GM12878 (cell line): ENCODE data around the gene BPIFB4. TPM values are rescaled to one million over a fixed set of nuclear protein-coding genes. Genes with fewer than 3 reads are reported as not detected.

Experiments used
- ATAC-seq: fragments of 200-7000 bp; cut with Tn5 transposase; 3 replicates; pipeline ENCODE4 v1.9.1; 2020; ENCODE audit warnings: mild to moderate bottlenecking, moderate library complexity
- BruUV-seq: library from RNA; stranded (reverse); fragments of 400-500 nt; replicated peaks from 2 replicates; lab custom pipeline; 2021; lab: Mats Ljungman, UMichigan
- CTCF ChIA-PET: fragments of 300-600 bp; sonication (Branson Sonifier 250); formaldehyde crosslinking; extraction: SDS; loops from one replicate; lab custom pipeline; 2021; ENCODE audit warnings: inconsistent platforms; lab: Yijun Ruan, JAX
- POLR2A ChIA-PET: fragments of 350-600 bp; formaldehyde crosslinking; extraction: SDS; loops from one replicate; lab custom pipeline; 2021; ENCODE audit warnings: inconsistent platforms; lab: Charles Lee
- RAD21 ChIA-PET: fragments of 300-600 bp; sonication (Branson Sonifier 250); formaldehyde crosslinking; loops from one replicate; lab custom pipeline; 2023; ENCODE audit warnings: antibody characterized with exemption; ENCODE audit not compliant: unreplicated experiment; lab: Charles Lee
- SMC1A ChIA-PET: fragments of 300-600 bp; sonication (Branson Sonifier 250); formaldehyde crosslinking; loops from one replicate; lab custom pipeline; 2023; ENCODE audit not compliant: unreplicated experiment, uncharacterized antibody; lab: Charles Lee
- DNase-seq: peaks from one replicate; pipeline ENCODE4 v3.0.0-alpha.2; 2011; ENCODE audit warnings: low read depth, low spot score
- FAIRE-seq: peaks from 3 replicates; lab custom pipeline; 2011; peaks lifted over from hg19 to GRCh38; lab: Jason Lieb, UNC
- H2AFZ ChIP-seq: 2 replicates; pipeline ENCODE4 v1.6.0; 2011; ENCODE audit warnings: low read depth, low read length, control low read depth; ENCODE audit not compliant: control insufficient read depth
- H3K27ac ChIP-seq: 2 replicates; pipeline ENCODE4 v1.5.1; 2011; ENCODE audit warnings: control low read depth; ENCODE audit not compliant: control insufficient read depth, insufficient read depth
- H3K27me3 ChIP-seq, 2 experiments: replicated peaks in 1 of 2; 2 replicates each; pipeline versions ENCODE4 v1.6.0 to v1.6.1; 2011; ENCODE audit warnings: low read length in 1 of 2; ENCODE audit not compliant: control insufficient read depth in 2 of 2, insufficient read depth in 2 of 2
- H3K36me3 ChIP-seq, 2 experiments: 2 replicates each; pipeline ENCODE4 v1.5.1; 2011; ENCODE audit warnings: low read length in 1 of 2; ENCODE audit not compliant: control insufficient read depth in 2 of 2, insufficient read depth in 2 of 2
- H3K4me1 ChIP-seq: 2 replicates; pipeline ENCODE4 v1.6.1; 2011; ENCODE audit warnings: mild to moderate bottlenecking, low read length, moderate library complexity, mixed read lengths; ENCODE audit not compliant: control insufficient read depth, insufficient read depth
- H3K4me2 ChIP-seq: 2 replicates; pipeline ENCODE4 v1.6.0; 2011; ENCODE audit warnings: control low read depth; ENCODE audit not compliant: control insufficient read depth, insufficient read depth
- H3K4me3 ChIP-seq: fragments of 200-600 bp; sonication (generic); 2 replicates; pipeline ENCODE4 v1.5.1; 2016
- H3K79me2 ChIP-seq: 2 replicates; pipeline ENCODE4 v1.6.0; 2011; ENCODE audit warnings: low read length; ENCODE audit not compliant: control insufficient read depth, insufficient read depth
- H3K9ac ChIP-seq: 2 replicates; pipeline ENCODE4 v1.8.0; 2011; ENCODE audit warnings: low read length, control low read depth, mixed read lengths; ENCODE audit not compliant: control insufficient read depth, insufficient read depth
- H3K9me3 ChIP-seq: replicated peaks from 3 replicates; pipeline ENCODE4 v1.5.1; 2011; ENCODE audit warnings: mild to moderate bottlenecking, low read length; ENCODE audit not compliant: control insufficient read depth, insufficient read depth
- H4K20me1 ChIP-seq: 2 replicates; pipeline ENCODE4 v1.6.0; 2011; ENCODE audit not compliant: control insufficient read depth, insufficient read depth
- BHLHE40 ChIP-seq, 2 experiments: fragments of 450-650 bp in 1 of 2; IDR thresholded peaks; 2 replicates each; pipeline ENCODE4 v1.6.1; 2011 to 2017; ENCODE audit warnings: low read depth in 2 of 2, borderline replicate concordance in 1 of 2, improper control_type of control experiment in 1 of 2, low read length in 1 of 2, mild to moderate bottlenecking in 1 of 2
- CREB1 ChIP-seq: IDR thresholded peaks from 2 replicates; pipeline ENCODE4 v1.6.1; 2012; ENCODE audit warnings: low read depth, mild to moderate bottlenecking, inconsistent platforms
- CREM ChIP-seq: IDR thresholded peaks from 2 replicates; pipeline ENCODE4 v1.6.1; 2014; ENCODE audit warnings: antibody characterized with exemption, low read depth
- ETV6 ChIP-seq, 2 experiments: fragments of 450-650 bp in 1 of 2; IDR thresholded peaks in 1 of 2; conservative IDR thresholded peaks in 1 of 2; 2 replicates each; pipeline ENCODE4 v1.6.1; 2014; ENCODE audit warnings: antibody characterized with exemption in 1 of 2, borderline replicate concordance in 1 of 2, low read depth in 1 of 2, mild to moderate bottlenecking in 1 of 2, moderate library complexity in 1 of 2
- RCOR1 ChIP-seq: conservative IDR thresholded peaks from 2 replicates; pipeline ENCODE4 v1.6.1; 2012; ENCODE audit warnings: low read depth, low read length, improper control_type of control experiment
- RELB ChIP-seq: fragments of 450-650 bp; IDR thresholded peaks from 2 replicates; pipeline ENCODE4 v1.6.1; 2017; ENCODE audit warnings: low read depth, mild to moderate bottlenecking, moderate library complexity
- RFX5 ChIP-seq: IDR thresholded peaks from 2 replicates; pipeline ENCODE4 v1.6.1; 2011; ENCODE audit warnings: low read depth, low read length, improper control_type of control experiment
- ZBED1 ChIP-seq: IDR thresholded peaks from 2 replicates; pipeline ENCODE4 v1.6.1; 2016; ENCODE audit warnings: borderline replicate concordance
- WGBS: methylation state at CpG from one replicate; pipeline ENCODE4 v1.1.6; 2016; ENCODE audit warnings: low lambda C conversion rate; ENCODE audit not compliant: insufficient replicate concordance, insufficient coverage; ENCODE audit errors: missing lambda C conversion rate; 5-methylcytosine and 5-hydroxymethylcytosine counted together
- in situ Hi-C: fragments of 300-500 bp; cut with MboI; formaldehyde crosslinking; loops from 9 replicates; pipeline ENCODE4 v1.14.3; 2018; ENCODE audit warnings: mixed read lengths
- intact Hi-C: fragments of 100-400 bp; cut with micrococcal nuclease; formaldehyde crosslinking; loops from one replicate; pipeline ENCODE4 v1.14.2; 2022; ENCODE audit not compliant: unreplicated experiment
- polyA plus RNA-seq, 11 experiments: library from polyadenylated mRNA; depleted of rRNA in 4 of 11; unstranded in 6 of 11; stranded (reverse) in 5 of 11; fragments of >200 nt; fragmentation: Nextera tagmentation in 4 of 11; fragmentation: Illumina TruSeq in 1 of 11; extraction: Ambion mirVana in 4 of 11; extraction: Trizol in 1 of 11; gene quantifications; 1 replicate in 1 of 11; 2 replicates in 10 of 11; pipeline versions ENCODE4 v1.2.1 to v1.2.3, GENCODE V29; 2011 to 2016; ENCODE audit warnings: inconsistent platforms in 2 of 11, missing spikeins in 2 of 11, low read depth in 1 of 11
- total RNA-seq, 4 experiments: library from RNA; depleted of rRNA in 3 of 4; stranded (reverse); fragments of >200 nt in 3 of 4; fragmentation: Illumina TruSeq in 1 of 4; extraction: Trizol in 1 of 4; gene quantifications; 2 replicates each; pipeline versions ENCODE4 v1.2.1 to v1.2.3, GENCODE V29; 2013 to 2021

The BPIFB4 gene
- total and polyA plus RNA-seq, 10 of the 15 experiments (the other 5 are each of a cell fraction or from before 2014, with no cell fraction given) = 0.12 TPM; not detected in 9

- TF ChIP-seq RCOR1 (no peak), RELB (no peak), CREM (no peak), CREB1 (no peak)
Measured at GRCh38 chr20:33059741-33060390, 19.6 kb upstream of the BPIFB4 start (continued).

DNA sequence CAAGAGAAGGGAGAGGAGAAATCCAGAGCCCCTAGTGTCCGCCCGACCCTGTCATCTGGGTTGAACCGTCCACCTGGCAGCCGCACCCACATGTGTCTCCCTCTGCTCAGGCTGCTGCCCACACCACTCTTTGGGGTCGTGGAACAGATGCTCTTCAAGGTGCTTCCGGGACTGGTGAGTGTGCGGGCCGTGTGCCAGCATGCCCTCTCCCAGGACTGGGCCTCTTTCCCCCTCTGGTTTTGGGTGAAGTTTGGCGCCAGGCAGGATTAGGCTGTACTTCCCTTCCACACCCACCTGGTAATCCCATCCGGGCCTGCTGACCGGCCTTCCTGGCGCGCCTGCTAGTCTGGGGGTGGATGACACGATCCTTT lies 17.8 kb upstream of the BPIFB4 start:
- ChIA-PET SMC1A (no interaction called here), RAD21 (no interaction called here), CTCF (no interaction called here), POLR2A (no interaction called here)
- in situ Hi-C loops = no loop called here
- Histone ChIP-seq H3K36me3 (no peaks in the 10 kb centered on the region), H3K79me2 (no peaks in the 10 kb centered on the region), H2AFZ (no peak overlapping the region)
- FAIRE-seq = no peak
- TF ChIP-seq RFX5 = no peak
- no peak for TF ChIP-seq ZBED1
- no peak for TF ChIP-seq ETV6 (conservative IDR thresholded peaks at IDR 0.05 in 1 of 2, IDR thresholded peaks at IDR 0.05 in 1 of 2; ENCODE audit: borderline replicate concordance in 1 of 2, low read depth in 1 of 2)
- TF ChIP-seq BHLHE40 (IDR thresholded peaks at IDR 0.05; ENCODE audit: borderline replicate concordance in 1 of 2, low read depth in 2 of 2, low read length in 1 of 2) = no peak
- TF ChIP-seq, all 136 proteins: peak for 0
- intact Hi-C loops = no loop called here
- Histone ChIP-seq H3K27me3 (no peaks in the 10 kb centered on the region), H3K4me3 (no peak overlapping the region), H3K4me2 (no peak overlapping the region), H3K27ac (no peak overlapping the region), H3K4me1 (no peaks in the 10 kb centered on the region), H4K20me1 (no peaks in the 10 kb centered on the region), H3K9me3 (no peaks in the 10 kb centered on the region), H3K9ac (no peak overlapping the region)
- WGBS = 51% methylated on average over 14 of the region's 14 CpGs
- BruUV-seq = no TSS peak
- no peak for DNase-seq
- ATAC-seq = no peak
